AG09309 (cell line): ENCODE measurements around the gene TELO2.

ENCODE experiments used
- DNase-seq: peaks from one replicate; pipeline ENCODE4 v3.0.0-alpha.2; 2010; ENCODE audit warnings: low read depth
- H3K4me3 ChIP-seq: 2 replicates; pipeline ENCODE4 v1.5.1; 2011; ENCODE audit warnings: mild to moderate bottlenecking, low read depth, low read length, moderate library complexity; ENCODE audit not compliant: control insufficient read depth
- TF ChIP-seq, protein P1 (sequence below): IDR thresholded peaks from 2 replicates; pipeline ENCODE4 v1.5.1; 2011; ENCODE audit warnings: mild to moderate bottlenecking, low read depth, low read length, inconsistent platforms; ENCODE audit not compliant: insufficient read depth, control insufficient read depth; ENCODE audit errors: missing control alignments

Gene TELO2

DNA sequence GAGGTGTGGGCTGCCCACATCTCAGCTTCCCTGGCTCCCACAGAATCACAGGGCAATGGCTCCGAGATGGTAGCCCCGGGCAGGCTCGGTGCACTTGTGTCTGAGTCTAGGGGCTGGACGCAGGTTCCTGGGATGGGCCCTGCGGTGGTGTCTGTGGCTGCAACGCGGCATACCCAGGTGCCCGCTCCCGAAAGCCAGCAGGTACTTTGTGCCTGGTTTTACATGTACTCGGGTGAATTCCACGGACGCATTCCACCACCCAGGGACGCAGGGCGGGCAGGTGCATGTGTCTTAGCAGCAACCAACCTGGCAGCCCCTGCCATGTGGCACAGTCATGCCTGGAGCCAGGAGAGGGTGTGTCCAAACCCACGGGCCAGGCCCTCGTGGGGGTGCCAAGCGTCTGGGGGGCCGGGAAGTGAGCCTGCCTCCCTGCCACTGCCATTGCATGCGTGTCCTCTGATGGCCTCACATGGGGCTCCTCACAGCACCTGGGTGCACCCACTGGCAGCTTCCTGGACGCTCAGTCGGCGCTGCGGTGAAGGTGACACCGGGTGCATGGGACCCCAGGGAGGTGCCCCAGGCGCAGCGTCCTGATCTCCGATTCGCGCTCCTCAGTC is 35.9 kb downstream of the TELO2 start:
- H3K4me3 ChIP-seq: no peak overlapping the region
- TF ChIP-seq, protein P1, sequence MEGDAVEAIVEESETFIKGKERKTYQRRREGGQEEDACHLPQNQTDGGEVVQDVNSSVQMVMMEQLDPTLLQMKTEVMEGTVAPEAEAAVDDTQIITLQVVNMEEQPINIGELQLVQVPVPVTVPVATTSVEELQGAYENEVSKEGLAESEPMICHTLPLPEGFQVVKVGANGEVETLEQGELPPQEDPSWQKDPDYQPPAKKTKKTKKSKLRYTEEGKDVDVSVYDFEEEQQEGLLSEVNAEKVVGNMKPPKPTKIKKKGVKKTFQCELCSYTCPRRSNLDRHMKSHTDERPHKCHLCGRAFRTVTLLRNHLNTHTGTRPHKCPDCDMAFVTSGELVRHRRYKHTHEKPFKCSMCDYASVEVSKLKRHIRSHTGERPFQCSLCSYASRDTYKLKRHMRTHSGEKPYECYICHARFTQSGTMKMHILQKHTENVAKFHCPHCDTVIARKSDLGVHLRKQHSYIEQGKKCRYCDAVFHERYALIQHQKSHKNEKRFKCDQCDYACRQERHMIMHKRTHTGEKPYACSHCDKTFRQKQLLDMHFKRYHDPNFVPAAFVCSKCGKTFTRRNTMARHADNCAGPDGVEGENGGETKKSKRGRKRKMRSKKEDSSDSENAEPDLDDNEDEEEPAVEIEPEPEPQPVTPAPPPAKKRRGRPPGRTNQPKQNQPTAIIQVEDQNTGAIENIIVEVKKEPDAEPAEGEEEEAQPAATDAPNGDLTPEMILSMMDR: no peak
- DNase-seq: no peak

- no peak overlapping the region; the same call in 1 of the 2 replicates for H3K4me3 ChIP-seq
- DNase-seq: no peak
- TF ChIP-seq, protein P1: no peak
Observed at GRCh38 chr16:1530349-1530882, 37.3 kb downstream of the TELO2 start.

DNA sequence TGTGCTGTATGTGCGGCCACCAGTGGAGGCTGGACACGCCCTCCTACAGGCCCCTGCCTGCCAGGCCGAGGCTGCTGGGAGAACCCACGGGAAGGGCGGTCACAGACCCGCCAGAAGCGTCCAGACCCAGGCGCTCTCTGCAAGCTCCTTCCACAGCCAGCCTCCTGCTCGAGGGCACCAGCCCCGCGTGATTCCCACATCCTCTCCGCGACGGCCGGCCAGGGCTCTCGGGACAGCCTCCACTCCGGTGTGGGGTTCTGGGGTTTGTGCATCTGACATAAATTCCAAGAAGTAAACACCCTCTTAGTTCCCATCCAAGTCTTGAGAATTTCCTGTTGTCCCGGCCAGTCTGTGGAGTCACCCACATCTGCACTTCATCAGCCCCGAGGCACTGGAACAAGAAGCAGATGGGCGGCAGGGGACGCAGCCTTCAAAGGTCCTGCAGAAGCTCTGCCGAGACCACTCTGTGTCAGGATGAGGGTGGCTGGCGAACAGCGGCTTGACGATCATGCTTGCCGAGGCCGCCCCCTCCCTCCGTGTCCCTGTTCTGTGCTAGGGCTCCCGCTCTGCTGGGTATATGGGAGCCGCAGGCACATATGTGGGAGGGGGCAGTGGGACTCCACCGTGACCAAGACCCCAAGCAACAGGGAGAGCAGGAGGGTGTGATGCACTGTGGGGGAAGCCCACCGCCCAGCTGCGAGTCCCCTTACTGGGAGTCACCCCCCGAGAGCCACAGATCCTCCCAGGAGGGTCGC is 37.9 kb downstream of the TELO2 start:
- peak overlapping the region; percentile 16; the same call in 1 of the 2 replicates for H3K4me3 ChIP-seq
- TF ChIP-seq, protein P1: peak; percentile 13
- peak; percentile 69 for DNase-seq

DNA sequence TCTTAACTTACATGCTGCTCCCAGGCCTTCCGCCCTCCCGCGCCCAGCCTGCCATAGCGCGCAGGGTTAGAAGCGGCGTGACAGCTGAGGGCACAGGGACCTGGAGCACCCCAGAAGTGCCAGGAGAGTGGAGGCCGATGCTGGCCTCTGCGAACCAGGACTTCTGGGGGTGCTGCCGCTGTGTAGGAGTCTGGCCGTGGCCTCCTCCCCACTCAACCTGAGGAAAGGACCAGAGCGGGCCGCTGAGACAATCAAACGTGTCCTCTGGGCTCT is 38.4 kb downstream of the TELO2 start:
- DNase-seq: no peak
- no peak overlapping the region for H3K4me3 ChIP-seq
- TF ChIP-seq, protein P1: no peak

DNA sequence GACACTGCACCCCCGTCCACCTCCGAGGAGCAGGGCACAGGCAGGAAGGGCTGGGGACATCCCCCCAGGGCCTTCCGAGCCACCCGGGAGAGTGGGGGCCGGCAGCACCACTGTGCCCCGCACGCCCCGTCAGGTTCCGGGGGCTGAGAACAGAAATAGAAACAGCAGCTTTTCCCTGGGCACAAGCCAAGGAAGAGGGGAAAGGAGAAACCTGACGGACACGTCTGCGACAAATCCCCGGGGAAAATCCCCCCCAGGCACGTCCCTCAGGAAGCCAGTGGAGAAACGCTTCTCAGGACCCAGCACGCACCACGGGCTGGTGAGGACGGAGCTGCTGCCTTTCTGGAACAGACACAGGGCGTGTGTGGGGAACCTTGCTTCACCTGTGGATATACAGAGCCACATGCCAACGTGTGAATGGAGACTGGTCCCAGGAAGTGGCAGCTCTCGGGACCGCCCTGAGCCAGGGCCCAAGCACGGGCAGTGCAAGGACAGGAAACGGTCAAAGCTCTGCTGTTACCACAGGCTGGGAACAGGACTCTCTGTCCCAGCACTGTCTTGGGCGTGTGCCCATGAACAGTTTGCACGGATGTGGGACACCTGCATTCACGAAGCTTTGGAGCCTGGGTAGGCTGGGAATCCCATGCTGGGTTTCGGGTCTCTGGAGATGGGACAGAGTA is 39.1 kb downstream of the TELO2 start:
- TF ChIP-seq, protein P1: no peak
- no peak overlapping the region for H3K4me3 ChIP-seq
- no peak for DNase-seq

GRCh38 chr16:1532771-1533170 is 39.6 kb downstream of the TELO2 start:
- DNase-seq: no peak
- H3K4me3 ChIP-seq: no peak overlapping the region
- TF ChIP-seq, protein P1: no peak
